OCI-M1 (cell line): ENCODE data around the gene SPTBN1.

Experiments
- DNase-seq: peaks from one replicate; lab custom pipeline; 2025; lab: John Stamatoyannopoulos, UW

Gene SPTBN1

DNA sequence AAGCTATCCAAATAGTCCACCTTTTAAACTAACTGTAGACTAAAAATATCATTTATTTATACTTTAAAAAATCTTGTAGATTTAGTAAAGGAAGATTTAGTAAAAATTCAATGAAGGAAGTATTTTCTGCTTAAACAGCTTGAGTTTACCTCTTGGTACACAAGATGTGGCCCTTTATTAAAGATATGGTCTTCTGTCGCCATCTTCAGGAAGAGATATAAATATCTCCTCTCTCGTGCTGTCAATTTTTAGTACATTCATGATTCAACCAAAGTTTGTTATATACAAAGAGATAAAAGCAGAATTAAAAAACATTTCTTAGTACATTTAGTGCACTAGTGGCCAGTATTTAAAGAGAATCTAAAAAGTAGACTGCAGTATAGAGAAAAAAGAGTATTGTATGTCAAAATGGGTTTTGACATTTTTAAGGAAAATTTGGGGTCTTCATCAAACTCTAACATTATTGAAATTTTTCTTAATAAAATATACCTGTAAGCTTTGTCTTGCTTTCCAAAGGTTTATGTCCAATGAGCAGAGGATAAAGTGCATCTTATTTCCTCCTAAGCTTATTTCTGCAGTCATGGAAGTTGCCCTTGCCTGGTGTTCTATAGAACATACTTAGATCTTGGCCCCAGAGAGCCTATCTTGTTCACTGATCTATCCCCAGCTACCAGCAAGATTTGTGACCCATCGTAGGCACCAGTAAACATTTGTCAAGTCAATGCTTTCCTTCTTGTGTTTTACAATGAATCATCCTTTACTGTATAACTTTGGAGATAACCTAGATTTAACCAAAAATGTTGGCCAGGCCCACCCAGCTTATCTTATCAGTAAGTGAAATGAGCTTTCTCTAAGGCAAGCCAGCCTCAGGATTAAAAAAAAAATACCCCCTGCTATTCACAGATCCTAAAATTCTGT is 248.8 kb downstream of the SPTBN1 start:
- peak; percentile 74 for DNase-seq

DNA sequence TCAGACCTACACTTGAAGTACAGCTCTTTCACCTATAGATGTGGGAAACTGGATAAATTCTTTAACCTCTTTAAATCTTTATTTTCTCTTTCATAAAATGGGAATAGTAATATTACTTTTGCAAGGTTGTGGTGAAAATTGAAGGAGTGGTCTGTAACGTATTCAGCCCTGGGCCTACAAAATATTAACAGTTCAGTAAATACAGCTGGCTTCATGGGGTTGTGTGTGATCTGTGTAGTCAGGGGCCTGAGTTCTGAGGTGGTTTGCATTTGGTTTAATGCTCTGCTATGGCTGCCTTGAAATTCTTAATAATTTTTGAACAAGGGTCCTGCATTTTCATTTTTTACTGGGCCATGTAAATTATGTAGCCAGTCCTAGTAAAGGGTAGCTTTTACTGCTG is 250.5 kb downstream of the SPTBN1 start:
- DNase-seq = no peak

DNA sequence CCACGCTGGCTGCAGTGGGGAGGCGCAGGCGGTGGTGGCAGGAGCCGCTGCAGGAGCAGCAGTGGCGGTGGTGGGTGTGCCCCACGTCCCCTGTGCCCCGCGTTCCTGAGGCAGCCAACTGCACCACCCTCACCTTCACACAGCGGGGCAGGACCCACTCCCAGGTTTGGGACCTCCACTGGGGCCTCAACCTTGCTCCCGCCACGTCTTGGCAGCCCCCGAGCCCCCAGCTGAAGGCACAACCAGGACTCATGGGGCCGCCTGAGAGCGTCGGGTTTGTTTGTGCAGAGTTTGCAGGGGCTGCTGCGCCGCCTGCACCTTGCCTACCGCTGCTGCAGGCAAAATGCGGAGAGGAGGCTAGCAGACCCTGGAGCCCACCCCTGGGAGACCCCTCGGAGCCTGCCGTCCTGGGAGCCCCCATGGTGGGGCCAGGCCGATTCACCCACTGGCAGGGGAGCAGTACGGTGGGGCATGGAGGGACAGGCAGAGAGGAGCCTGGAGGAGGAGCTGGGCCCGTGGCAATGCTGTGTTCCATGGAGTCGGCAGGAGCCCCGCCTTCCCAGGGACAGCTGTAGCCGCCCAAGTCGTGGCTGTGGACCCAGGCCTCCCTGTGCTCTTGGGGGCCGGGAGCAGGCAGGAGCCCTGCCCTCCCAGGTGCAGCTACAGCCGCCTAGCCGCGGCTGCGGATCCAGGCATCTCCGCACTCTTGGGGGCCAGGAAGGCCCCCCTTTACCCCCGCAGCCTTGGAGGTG is 252.6 kb downstream of the SPTBN1 start:
- DNase-seq = no peak

DNA sequence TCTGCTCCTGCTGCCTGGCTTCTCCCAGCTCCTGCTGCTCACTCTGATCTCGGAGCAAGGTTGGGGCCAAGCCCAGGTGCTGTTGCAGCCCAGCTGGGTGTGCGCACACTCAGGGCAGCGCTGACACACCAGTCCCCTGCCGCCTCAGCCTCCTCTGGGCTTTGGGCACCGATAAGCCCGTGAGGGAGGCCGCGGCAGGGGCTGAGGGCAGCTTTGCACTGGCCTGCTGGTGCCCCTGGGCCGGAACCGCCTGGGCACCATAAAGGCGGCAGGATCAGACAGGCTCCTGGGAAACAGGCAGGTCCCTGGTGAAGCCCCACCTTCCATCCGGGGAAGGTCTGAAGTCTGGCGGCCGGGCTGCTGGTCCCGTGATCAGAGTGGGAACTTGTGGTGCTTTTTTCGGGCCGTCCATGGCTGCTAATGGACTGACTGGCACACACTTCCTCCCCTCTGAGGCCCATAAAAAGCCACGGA is 253.2 kb downstream of the SPTBN1 start:
- no peak for DNase-seq

DNA sequence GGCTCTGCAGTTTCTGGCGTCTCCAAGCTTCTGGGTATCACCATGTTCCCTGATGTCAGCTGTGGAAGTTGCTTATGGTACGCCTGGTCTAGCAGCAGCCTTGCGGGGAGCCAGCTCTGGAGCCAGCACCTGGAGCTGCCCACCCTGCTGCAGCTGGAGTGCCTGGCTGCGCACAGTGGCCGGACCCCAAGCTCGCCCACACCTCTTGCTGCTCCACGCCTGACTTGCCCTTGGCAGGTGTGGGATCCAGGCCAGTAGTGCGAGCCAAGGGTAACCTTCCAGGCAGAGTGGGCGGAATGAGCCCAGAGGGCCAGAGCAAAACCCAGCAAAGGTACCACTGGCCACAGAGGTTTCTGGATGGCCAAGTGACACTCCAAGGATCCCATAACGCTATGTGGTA is 254.1 kb downstream of the SPTBN1 start:
- no peak for DNase-seq

DNA sequence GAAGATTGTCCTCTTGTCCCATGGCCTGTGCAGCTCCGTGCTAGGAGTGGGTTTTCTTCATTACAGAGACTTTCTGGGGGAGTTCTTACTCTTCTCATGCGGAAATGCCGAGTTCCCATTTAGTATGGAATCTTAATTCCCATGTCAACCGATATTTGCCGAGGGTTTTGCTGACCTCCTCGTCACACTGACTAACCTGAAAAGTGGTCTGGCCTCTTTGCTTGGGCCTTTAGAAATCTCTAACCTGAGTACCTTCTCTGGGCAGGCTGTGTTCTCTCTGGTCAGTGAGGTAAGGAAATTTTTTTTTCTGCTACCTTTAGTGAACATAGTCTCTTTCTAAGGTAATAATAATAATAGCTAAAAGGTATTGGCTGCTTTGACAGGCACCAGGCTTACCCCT is 256.4 kb downstream of the SPTBN1 start:
- DNase-seq = no peak

DNA sequence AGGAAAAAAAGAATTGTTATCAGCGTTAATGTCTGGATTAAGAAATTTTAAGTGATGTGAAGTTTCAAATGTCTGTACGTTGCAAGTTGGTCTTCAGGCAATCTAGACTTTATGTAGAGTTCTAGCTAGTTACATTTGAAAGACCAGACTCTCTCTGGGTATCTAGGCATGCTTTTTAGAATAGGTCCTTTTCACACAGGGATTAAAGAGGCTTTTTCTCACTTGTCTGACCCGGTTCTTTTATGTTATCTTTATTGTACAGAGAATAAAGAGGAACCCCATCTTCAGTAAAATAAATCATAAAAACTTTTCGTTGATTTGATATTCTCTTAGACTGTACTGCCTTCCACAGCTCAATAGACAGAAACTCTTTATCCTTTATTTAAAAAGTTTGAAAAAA is 258.9 kb downstream of the SPTBN1 start:
- DNase-seq = no peak

DNA sequence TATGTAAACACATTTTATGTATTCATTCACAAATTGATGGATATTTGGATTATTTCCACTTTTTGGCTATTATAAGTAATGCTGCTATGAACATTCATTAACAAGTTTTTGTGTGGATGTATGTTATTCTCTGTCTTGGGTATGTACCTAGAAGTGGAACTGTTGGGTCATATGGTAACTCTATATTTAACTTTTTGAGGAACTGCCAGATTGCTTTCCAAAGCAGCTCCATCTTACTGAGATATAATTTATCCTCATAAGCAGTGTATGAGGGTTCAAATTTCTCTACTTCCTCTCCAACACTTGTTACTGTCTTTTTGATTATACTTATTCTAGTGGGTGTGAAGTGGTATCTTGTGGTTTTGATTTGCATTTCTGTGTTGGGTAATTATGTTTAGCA is 260.2 kb downstream of the SPTBN1 start:
- no peak for DNase-seq

DNA sequence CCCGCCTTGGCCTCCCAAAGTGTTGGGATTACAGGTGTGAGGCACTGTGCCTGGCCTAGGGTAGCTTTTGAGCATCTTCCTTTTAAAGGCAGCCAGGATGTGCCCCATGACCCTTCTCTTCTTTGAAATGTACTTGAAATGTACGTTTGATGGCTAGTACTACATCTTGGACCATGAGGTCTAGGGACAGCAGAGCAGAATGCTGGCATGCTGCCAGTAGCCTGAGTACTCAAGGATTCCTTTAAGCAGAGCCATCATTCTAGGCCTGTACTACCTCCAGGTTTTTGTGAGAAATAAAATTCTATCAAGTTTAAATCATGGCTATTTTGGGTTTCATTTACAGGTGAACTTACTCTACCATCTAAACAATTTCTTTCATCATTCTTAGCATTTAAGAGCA is 264.4 kb downstream of the SPTBN1 start:
- no peak for DNase-seq
